Stimulated activated CD4-positive, alpha-beta T cell treated with anti-CD3 and anti-CD28 coated beads, TNF-alpha, amount 100 ng/mL, for 1 hour (primary cell): ENCODE results near the gene SNX25.
"Not testable (repeated sequence)": the region's sequence is repeated elsewhere in the genome, so short reads cannot be mapped to it uniquely, and the experiment has no call there.

Experiments used
- DNase-seq, 3 donors: peaks; one replicate each; pipeline ENCODE4 v3.0.0-alpha.2; 2020; ENCODE audit warnings: low read depth in 3 of 3, low spot score in 1 of 3

The SNX25 gene

GRCh38 chr4:185298728-185299430, 89.5 kb downstream of the SNX25 start:
- DNase-seq, result no peak

DNA sequence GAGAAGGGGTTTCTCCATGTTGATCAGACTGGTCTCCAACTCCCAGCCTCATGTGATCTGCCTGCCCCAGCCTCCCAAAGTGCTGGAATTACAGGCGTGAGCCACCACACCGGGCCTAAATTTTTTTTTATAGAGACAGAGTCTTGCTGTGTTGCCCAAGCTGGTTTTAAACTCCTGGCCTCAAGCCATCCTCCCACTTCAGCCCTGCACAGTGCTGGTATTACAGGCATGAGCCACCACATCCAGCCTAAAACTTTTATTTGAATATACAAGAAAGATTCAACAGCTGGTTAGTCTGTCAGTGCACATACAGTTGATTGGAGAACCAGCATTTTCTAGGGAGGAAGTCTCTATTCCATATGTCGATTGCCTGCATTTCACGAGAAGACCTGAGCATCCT, 95.1 kb downstream of the SNX25 start:
- DNase-seq, result no peak

DNA sequence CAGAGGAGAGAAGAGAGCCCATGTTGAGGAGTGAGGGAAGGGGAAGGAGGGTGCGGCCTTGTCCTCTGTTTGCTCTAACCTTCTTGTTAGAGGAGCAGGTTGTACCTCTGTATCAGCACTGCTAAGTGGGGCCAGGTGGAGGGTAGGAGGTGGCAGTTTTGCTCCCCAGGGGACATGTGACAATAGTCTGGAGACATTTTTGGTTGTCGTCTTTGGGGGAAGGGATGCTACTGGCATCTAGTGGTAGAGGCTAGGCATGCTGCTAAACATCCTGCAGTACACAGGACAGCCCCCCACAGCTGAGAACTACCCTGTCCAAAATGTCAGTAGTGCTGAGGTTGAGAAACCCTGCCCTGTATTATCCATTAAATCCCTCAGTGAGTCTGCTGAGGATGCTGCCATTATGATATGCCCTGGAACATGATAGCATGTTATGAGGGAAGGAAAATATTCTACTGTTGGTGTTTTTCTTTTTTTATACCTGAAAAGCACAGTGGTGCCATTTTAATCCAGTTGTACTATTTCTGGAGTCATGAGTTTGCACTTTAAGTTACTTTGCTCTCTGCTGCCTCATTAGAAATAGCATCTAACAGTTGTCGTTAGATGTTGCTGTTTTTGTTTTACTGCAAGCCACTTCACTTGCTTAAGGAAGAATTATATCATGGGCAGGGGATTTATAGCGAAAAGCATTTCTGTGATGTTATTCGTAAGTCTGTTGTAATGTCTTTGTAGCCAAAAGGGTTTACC, 95.7 kb downstream of the SNX25 start:
- DNase-seq, result no peak

GRCh38 chr4:185305979-185306442, 96.6 kb downstream of the SNX25 start:
- DNase-seq, result no peak

- no peak for DNase-seq
Observed at GRCh38 chr4:185307136-185307950, 97.9 kb downstream of the SNX25 start.

- DNase-seq, result no peak
Observed at GRCh38 chr4:185309770-185310169, 100.4 kb downstream of the SNX25 start.

DNA sequence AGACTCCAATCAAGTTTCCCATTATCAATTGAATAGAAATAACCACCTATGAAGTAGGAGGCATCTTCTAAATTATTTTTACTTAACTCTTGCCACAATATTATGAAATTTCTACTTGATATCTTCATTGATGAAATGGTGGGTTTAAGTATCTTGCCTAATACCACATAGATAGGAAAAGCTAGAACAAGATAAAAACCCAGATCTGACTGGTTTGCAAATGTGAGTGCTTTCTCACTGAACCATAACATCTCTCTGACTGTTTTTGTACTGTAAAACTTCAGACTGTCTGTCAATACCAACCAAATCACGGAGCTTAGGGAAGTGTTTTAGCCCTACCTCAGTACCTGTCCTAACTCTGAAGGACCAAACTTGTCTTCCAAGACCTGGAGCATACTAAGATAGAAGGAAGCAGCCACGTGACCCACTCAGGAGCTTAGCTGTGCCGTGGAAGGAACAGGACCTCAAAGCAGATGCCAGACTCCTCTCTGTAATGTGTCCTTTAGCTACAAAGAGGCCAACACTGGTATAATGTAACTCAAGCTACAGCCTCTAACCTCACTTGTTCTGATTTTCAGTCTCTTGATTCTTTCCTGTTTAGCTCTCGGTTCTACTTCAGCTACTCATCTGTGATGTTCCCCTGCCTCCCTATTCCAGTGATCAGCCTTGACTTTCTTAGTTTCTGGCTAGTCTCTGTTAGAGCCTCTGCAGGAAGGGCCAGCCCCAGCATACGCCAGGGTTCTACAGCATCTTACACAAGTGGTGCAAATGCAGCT, 101.9 kb downstream of the SNX25 start:
- DNase-seq, result no peak

DNA sequence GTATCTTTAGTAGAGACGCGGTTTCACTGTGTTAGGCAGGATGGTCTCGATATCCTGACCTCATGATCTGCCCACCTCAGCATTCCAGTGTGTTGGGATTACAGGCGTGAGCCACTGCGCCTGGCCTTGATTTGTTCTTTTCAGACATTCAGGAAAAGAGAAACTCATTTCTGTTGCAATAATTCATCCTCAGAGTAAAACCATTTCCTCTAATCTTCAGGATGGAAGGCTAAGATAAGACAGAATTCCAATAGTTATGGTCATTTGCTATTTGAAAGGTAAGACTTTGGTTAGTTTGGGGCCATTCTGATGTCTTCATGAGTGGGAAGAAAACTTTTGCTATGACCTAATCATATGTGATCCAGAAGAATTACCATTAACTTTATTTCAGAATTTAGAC, 103.3 kb downstream of the SNX25 start:
- DNase-seq, result no peak

GRCh38 chr4:185317462-185317861, 108.1 kb downstream of the SNX25 start:
- DNase-seq, result not testable (repeated sequence)

GRCh38 chr4:185317880-185318279, 108.5 kb downstream of the SNX25 start:
- DNase-seq, result no peak

DNA sequence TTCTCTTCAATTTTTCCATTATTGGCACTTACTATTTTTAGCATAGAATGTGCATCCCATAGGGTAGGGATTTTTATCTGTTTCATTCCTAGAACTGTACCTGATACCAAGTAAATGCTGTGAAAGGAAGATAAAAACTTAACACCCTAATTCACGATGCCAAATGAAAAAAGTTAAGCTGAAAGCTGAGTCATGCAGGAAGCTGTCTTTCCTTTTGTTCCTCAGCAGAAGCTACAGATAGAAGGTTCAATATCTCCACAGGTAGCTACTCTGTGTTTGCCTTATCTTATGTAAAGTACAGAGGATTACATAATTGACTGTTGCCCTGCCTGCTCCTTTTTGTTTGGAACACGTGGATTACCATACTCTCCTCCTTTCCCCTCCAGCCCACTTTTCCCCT, 109.3 kb downstream of the SNX25 start:
- DNase-seq, result no peak

DNA sequence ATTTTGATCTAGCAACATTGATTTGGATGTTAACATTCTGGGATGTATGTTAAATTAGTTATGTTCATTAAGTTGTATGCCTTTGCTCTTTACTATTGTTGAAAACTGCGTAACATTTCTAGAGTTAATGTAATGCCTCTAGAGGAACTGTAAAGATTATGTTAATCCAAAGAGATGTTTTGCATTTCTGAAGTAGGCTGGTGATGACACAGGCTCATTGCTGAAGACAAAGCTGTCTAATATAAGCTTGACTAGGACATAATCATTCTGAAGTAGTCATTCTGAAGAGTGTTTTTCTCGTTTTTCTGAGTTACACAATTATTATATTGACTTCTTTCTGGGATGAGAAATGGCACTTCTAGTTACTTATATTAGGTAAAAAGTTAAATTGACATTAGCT, 113.4 kb downstream of the SNX25 start:
- DNase-seq, result no peak

GRCh38 chr4:185323606-185324005, 114.2 kb downstream of the SNX25 start:
- DNase-seq, result no peak

GRCh38 chr4:185324361-185324760, 115.0 kb downstream of the SNX25 start:
- not testable (repeated sequence) for DNase-seq

- DNase-seq, result not testable (repeated sequence)
Observed at GRCh38 chr4:185325721-185326120, 116.3 kb downstream of the SNX25 start.

DNA sequence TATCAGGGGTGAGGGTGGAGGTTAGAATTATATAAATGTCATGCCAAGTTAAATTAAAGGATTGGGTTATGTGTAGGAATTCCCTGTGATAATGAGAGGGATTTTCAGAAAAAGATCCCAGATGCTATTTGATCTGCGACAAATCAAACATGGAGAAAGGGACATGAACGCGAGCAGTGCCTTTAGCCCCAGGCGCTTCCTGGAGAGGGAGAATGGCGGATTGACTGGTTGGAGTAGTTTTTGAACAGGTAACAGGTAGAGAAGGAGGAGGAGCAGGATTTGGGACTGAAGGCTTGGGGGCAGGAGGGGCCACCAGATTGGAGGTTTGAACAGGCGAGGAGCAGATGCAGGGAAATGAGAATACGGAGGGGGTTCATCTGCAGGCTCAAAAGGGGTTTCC, 119.2 kb downstream of the SNX25 start:
- DNase-seq, result no peak

- DNase-seq, result not testable (repeated sequence)
Observed at GRCh38 chr4:185329879-185330510, 120.6 kb downstream of the SNX25 start.

GRCh38 chr4:185332575-185333464, 123.4 kb downstream of the SNX25 start:
- no peak for DNase-seq

- no peak for DNase-seq
Observed at GRCh38 chr4:185334326-185334725, 124.9 kb downstream of the SNX25 start.
